Measurements from ENCODE around the gene CPTP. TPM values are rescaled to one million over a fixed set of nuclear protein-coding genes. Genes with fewer than 3 reads are reported as not detected.

The CPTP gene
- total RNA-seq, 2 donors from 2014 or later = 11.6 to 14.1 TPM

GRCh38 chr1:1371746-1372711, 47.4 kb downstream of the CPTP start:
- peak; percentile 88 for DNase-seq (ENCODE audit: low spot score)
- intact Hi-C loops (cut with DNase I) = loop anchor here in 1 of 2 donors (10.0 kb wide), 1 partner anchor 133 kb away; no protein-coding TSS in a partner anchor

DNA sequence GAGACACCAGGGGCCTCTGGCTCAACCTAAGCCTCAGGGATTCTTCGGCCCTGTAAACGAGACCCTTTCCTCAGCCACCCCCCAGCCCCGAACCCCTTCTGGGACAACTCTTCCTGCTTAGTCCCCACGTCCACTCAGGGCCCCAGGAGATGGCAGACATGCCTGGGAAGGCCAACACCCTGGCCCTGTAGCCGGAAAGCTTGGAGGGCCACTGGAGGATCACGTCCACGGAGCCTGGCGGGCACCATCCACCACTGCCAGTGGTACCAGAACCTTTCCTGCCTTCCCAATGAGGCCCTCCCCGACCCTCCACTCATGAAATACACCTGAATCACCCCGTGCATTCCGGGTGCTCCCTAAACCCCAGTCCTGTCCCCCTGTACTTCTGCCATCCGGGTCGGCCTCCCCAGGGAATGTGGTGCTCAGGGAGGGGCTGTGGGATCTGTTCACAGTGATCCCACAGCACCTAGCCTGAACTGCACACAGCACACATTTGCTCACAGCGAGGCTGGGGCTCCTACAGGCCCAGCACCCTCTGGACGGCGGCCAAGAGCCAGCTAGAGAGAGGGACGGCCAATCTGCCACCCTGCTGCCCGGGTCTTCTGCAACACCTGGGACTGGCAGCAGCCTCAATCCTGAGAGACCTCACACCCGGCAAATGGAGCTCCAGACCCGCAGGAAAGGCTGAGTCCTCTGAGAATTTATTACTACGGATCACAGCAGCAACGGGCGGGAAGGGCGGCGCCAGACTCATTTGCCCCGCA, 48.6 kb downstream of the CPTP start:
- intact Hi-C loops (cut with DNase I) = loop anchor here in 1 of 2 donors (10.0 kb wide), 1 partner anchor 132 kb away; no protein-coding TSS in a partner anchor
- DNase-seq (ENCODE audit: low spot score) = peak; percentile 79

- DNase-seq (ENCODE audit: low spot score) = peak; percentile 80
- intact Hi-C loops (cut with DNase I) = loop anchor here in 1 of 2 donors (10.0 kb wide), 1 partner anchor 131 kb away; no protein-coding TSS in a partner anchor
Observed at GRCh38 chr1:1373815-1374588, 49.4 kb downstream of the CPTP start.

DNA sequence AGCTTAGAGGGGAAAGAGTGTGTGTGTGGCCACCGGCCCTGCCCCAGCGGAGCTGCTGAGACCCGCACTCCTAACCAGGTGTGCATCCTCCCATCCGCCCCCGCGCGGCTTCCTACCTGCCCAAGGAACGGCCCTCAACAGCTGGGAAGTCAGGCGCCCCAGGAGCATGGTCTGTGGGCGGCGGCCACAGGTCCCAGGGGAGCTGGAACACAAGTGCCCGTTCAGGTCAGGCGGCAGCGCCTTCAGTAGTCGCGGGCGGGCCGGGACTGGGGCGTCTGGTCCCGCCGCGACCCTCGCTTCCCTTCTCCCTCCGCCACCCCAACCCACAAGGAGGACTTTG, 50.0 kb downstream of the CPTP start:
- no peak for DNase-seq (ENCODE audit: low spot score)
- intact Hi-C loops (cut with DNase I) = loop anchor here in 1 of 2 donors (10.0 kb wide), 1 partner anchor 130 kb away; no protein-coding TSS in a partner anchor

- peak; percentile 99 for DNase-seq (ENCODE audit: low spot score)
- intact Hi-C loops (cut with DNase I) = loop anchor here in 1 of 2 donors (10.0 kb wide), 1 partner anchor 130 kb away; no protein-coding TSS in a partner anchor
Observed at GRCh38 chr1:1374929-1375662, 50.5 kb downstream of the CPTP start, which contains the start of gene AURKAIP1. Gene AURKAIP1, minus strand, starts transcription at chr1:1375207. Its CDS starts 451 bp downstream, at chr1:1374756.

- DNase-seq (ENCODE audit: low spot score) = peak; percentile 72
- intact Hi-C loops (cut with DNase I) = loop anchor here in 1 of 2 donors (10.0 kb wide), 1 partner anchor 128 kb away; no protein-coding TSS in a partner anchor
Observed at GRCh38 chr1:1376551-1377226, 52.1 kb downstream of the CPTP start.

DNA sequence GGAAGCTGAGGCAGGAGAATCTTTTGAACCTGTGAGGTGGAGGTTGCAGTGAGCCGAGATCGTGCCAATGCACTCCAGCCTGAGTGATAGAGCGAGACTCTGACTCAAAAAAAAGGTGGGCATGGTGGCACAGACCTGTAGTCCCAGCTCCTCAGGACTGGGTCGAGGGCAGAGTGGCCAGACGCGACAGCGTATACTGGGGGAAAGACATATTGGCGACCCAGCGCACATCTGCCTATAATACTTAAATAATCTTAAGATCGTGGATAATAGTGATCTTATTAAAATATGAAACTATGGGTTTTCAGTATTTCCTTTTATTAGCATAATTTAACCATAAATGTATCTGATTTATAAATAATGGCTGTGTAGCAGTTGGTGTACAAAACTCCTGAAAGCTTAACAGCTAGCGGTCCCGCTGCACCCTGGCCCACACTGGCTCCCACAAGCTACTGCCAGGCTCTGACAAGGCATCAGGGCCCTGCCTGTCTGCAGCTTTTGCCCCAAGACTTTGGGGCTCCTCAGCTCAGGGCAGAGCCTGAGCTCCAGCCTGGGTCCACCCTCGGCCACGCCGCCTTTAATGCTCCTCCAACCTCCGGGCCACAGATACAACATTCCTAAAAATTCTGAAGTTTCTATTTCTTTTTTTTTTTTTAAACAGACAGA, 53.1 kb downstream of the CPTP start:
- intact Hi-C loops (cut with DNase I) = loop anchor here in 1 of 2 donors (10.0 kb wide), 1 partner anchor 127 kb away; no protein-coding TSS in a partner anchor
- DNase-seq (ENCODE audit: low spot score) = no peak

Small RNAs within 50 kb of the gene (microRNA-seq; reads per million reads assigned to microRNA genes)
- gene MIR6726 (ENCODE audit: borderline microRNAs expressed in 2 of 2) = 0.65 to 1.6 reads per million in 2 donors
- 0 to 0.26 reads per million in 2 donors for gene MIR6727 (ENCODE audit: borderline microRNAs expressed in 2 of 2)
- 0.26 to 0.32 reads per million in 2 donors for gene MIR6808 (ENCODE audit: borderline microRNAs expressed in 2 of 2)

Other genes with a start within 250 kb of the CPTP start
- 1 to 10 TPM; 6.7 to 7.4 TPM for gene C1orf159, start 208.7 kb upstream of the CPTP start, total RNA-seq
- under 1 TPM in 1 of 2 donors, not detected in 1; 0.19 TPM for gene TTLL10, start 150.9 kb upstream of the CPTP start, total RNA-seq
- under 1 TPM; 0.33 to 0.93 TPM for gene TNFRSF18, start 118.2 kb upstream of the CPTP start, total RNA-seq
- 1 to 10 TPM; 2.0 to 2.8 TPM for gene TNFRSF4, start 110.6 kb upstream of the CPTP start, total RNA-seq
- 100 to 1,000 TPM; 121 to 151 TPM for gene SDF4, start 92.8 kb upstream of the CPTP start, total RNA-seq
- 10 to 100 TPM in 1 of 2 donors, 1 to 10 TPM in 1; 9.9 to 10.3 TPM for gene B3GALT6, start 92.6 kb upstream of the CPTP start, total RNA-seq
- gene C1QTNF12, start 78.1 kb upstream of the CPTP start, total RNA-seq = 1 to 10 TPM; 1.9 to 4.1 TPM
- gene UBE2J2, start 50.9 kb upstream of the CPTP start, total RNA-seq = 10 to 100 TPM; 29.0 to 32.0 TPM
- gene SCNN1D, start 44.4 kb upstream of the CPTP start, total RNA-seq = 1 to 10 TPM; 1.8 to 6.1 TPM
- gene ACAP3, start 16.9 kb upstream of the CPTP start, total RNA-seq = 10 to 100 TPM; 40.9 to 50.9 TPM
- gene PUSL1, start 16.2 kb upstream of the CPTP start, total RNA-seq = 10 to 100 TPM in 1 of 2 donors, 1 to 10 TPM in 1; 8.3 to 10.5 TPM
- gene INTS11, start 142 bp upstream of the CPTP start, total RNA-seq = 10 to 100 TPM; 61.8 to 65.6 TPM
- under 1 TPM in 1 of 2 donors, not detected in 1; 0.09 TPM for gene TAS1R3, start 6.5 kb downstream of the CPTP start, total RNA-seq
- gene DVL1, start 24.6 kb downstream of the CPTP start, total RNA-seq = 10 to 100 TPM; 45.9 to 61.9 TPM
- 100 to 1,000 TPM; 104 to 174 TPM for gene MXRA8, start 33.8 kb downstream of the CPTP start, total RNA-seq
- gene AURKAIP1, start 50.4 kb downstream of the CPTP start, total RNA-seq = 10 to 100 TPM; 70.9 to 78.8 TPM
- 100 to 1,000 TPM; 102 to 109 TPM for gene CCNL2, start 74.5 kb downstream of the CPTP start, total RNA-seq
- 10 to 100 TPM; 69.7 to 75.0 TPM for gene MRPL20, start 82.5 kb downstream of the CPTP start, total RNA-seq
- gene ANKRD65, start 96.5 kb downstream of the CPTP start, total RNA-seq = 1 to 10 TPM; 2.4 to 7.4 TPM
- 10 to 100 TPM; 59.8 to 67.7 TPM for gene VWA1, start 110.9 kb downstream of the CPTP start, total RNA-seq
- gene ATAD3C, start 124.9 kb downstream of the CPTP start, total RNA-seq = under 1 TPM; 0.14 to 0.83 TPM
- gene ATAD3B, start 147.0 kb downstream of the CPTP start, total RNA-seq = 10 to 100 TPM in 1 of 2 donors, 1 to 10 TPM in 1; 8.5 to 13.1 TPM
- gene ATAD3A, start 187.4 kb downstream of the CPTP start, total RNA-seq = 10 to 100 TPM; 12.2 to 14.2 TPM
- 1 to 10 TPM; 3.9 to 7.8 TPM for gene TMEM240, start 215.8 kb downstream of the CPTP start, total RNA-seq